K562 (cell line): ENCODE data around the gene NDUFA6. TPM values are rescaled to one million over a fixed set of nuclear protein-coding genes. Genes with fewer than 3 reads are reported as not detected.
"Not testable (repeated sequence)": the region's sequence is repeated elsewhere in the genome, so short reads cannot be mapped to it uniquely, and the experiment has no call there.

ENCODE experiments used
- ATAC-seq: fragments of 200-7000 bp; cut with Tn5 transposase; 3 replicates; pipeline ENCODE4 v1.9.1; 2020; ENCODE audit warnings: moderate library complexity
- BruUV-seq: library from RNA; stranded (reverse); fragments of 400-500 nt; replicated peaks from 2 replicates; lab custom pipeline; 2021; lab: Mats Ljungman, UMichigan
- CTCF ChIA-PET: fragments of 300-600 bp; formaldehyde crosslinking; extraction: SDS; loops from one replicate; lab custom pipeline; 2021; ENCODE audit warnings: low intra/inter-chr PET ratio; lab: Yijun Ruan, JAX
- POLR2A ChIA-PET: fragments of 300-600, 350-650 bp; sonication (Branson Sonifier 250); formaldehyde crosslinking; extraction: SDS; loops from one replicate; lab custom pipeline; 2021; ENCODE audit warnings: antibody characterized with exemption, inconsistent platforms; lab: Yijun Ruan, JAX
- DNase-seq, 4 experiments: peaks; one replicate each; pipeline versions ENCODE4 v3.0.0 to v3.0.0-alpha.2; 2011 to 2018; ENCODE audit warnings: low spot score in 3 of 4, mixed read lengths in 3 of 4; ENCODE audit errors: extremely low read depth in 1 of 4
- FAIRE-seq: peaks from 2 replicates; lab custom pipeline; 2011; peaks lifted over from hg19 to GRCh38; lab: Jason Lieb, UNC
- H2AFZ ChIP-seq: 2 replicates; pipeline ENCODE4 v1.6.0; 2011; ENCODE audit warnings: low read depth, low read length, control low read depth, inconsistent platforms
- H3K27ac ChIP-seq: fragments of 200-600 bp; 3 replicates; pipeline ENCODE4 v1.8.0; 2011; ENCODE audit warnings: low read depth, mild to moderate bottlenecking, control low read depth, inconsistent platforms, low read length, moderate library complexity, mixed read lengths; ENCODE audit errors: extremely low read depth
- H3K27me3 ChIP-seq, 2 experiments: fragments of 300-600 bp in 1 of 2; 2 replicates in 1 of 2; 3 replicates in 1 of 2; pipeline versions ENCODE4 v1.6.0 to v1.8.0; 2011; ENCODE audit warnings: inconsistent platforms in 2 of 2, low read length in 2 of 2, mild to moderate bottlenecking in 1 of 2, mixed read lengths in 1 of 2, moderate library complexity in 1 of 2; ENCODE audit not compliant: control insufficient read depth in 2 of 2, insufficient read depth in 2 of 2
- H3K36me3 ChIP-seq: fragments of 300-600 bp; 3 replicates; pipeline ENCODE4 v1.8.0; 2011; ENCODE audit warnings: mild to moderate bottlenecking, low read length, inconsistent platforms; ENCODE audit not compliant: control insufficient read depth, insufficient read depth
- H3K4me1 ChIP-seq, 2 experiments: fragments of 200-600 bp in 1 of 2; replicated peaks in 1 of 2; 2 replicates in 1 of 2; 3 replicates in 1 of 2; pipeline versions ENCODE4 v1.5.1 to v1.8.0; 2011; ENCODE audit warnings: inconsistent platforms in 2 of 2, low read length in 2 of 2, mild to moderate bottlenecking in 1 of 2, mixed read lengths in 1 of 2, moderate library complexity in 1 of 2; ENCODE audit not compliant: control insufficient read depth in 2 of 2, insufficient read depth in 2 of 2
- H3K4me2 ChIP-seq: 2 replicates; pipeline ENCODE4 v1.6.1; 2011; ENCODE audit warnings: low read length, control low read depth, inconsistent platforms, mixed read lengths; ENCODE audit not compliant: insufficient read depth
- H3K4me3 ChIP-seq: fragments of 200-600 bp; sonication (generic), shearing (Covaris generic); 2 replicates; pipeline ENCODE4 v1.5.1; 2016; ENCODE audit warnings: control low read depth, inconsistent platforms
- H3K79me2 ChIP-seq: fragments of 200-600 bp; 3 replicates; pipeline ENCODE4 v1.8.0; 2011; ENCODE audit warnings: low read length, inconsistent platforms; ENCODE audit not compliant: control insufficient read depth, insufficient read depth
- H3K9ac ChIP-seq, 2 experiments: 2 replicates each; pipeline versions ENCODE4 v1.6.0 to v1.6.1; 2011; ENCODE audit warnings: low read depth in 2 of 2, low read length in 2 of 2, control low read depth in 1 of 2, inconsistent platforms in 1 of 2, mild to moderate bottlenecking in 1 of 2, mixed read lengths in 1 of 2; ENCODE audit not compliant: insufficient read depth in 1 of 2
- H3K9me1 ChIP-seq: one replicate; pipeline ENCODE4 v1.6.0; 2011; ENCODE audit warnings: inconsistent platforms, mild to moderate bottlenecking, low read length, moderate library complexity; ENCODE audit not compliant: control insufficient read depth, insufficient read depth
- H3K9me3 ChIP-seq: replicated peaks from 2 replicates; pipeline ENCODE4 v1.5.1; 2011; ENCODE audit warnings: low read depth, low read length, inconsistent platforms; ENCODE audit not compliant: control insufficient read depth, insufficient read depth
- H4K20me1 ChIP-seq: replicated peaks from 2 replicates; pipeline ENCODE4 v1.6.1; 2011; ENCODE audit warnings: low read length, inconsistent platforms, mixed read lengths; ENCODE audit not compliant: control insufficient read depth, insufficient read depth
- ESRRA ChIP-seq: fragments of 450-650 bp; IDR thresholded peaks from 2 replicates; pipeline ENCODE4 v1.6.1; 2014; ENCODE audit warnings: low read depth, mild to moderate bottlenecking, moderate library complexity, borderline replicate concordance
- FOXA1 ChIP-seq: fragments of 450-650 bp; IDR thresholded peaks from 2 replicates; pipeline ENCODE4 v1.6.1; 2016; ENCODE audit warnings: mild to moderate bottlenecking, borderline replicate concordance
- HEY1 ChIP-seq: fragments of 250-450 bp; sonication (Bioruptor Pico); IDR thresholded peaks from 2 replicates; pipeline ENCODE4 v1.5.0; 2020; ENCODE audit warnings: mild to moderate bottlenecking, moderate library complexity, borderline replicate concordance
- IFI16 ChIP-seq: fragments of 250-450 bp; sonication (Bioruptor Pico); IDR thresholded peaks from 2 replicates; pipeline ENCODE4 v2.1.2; 2022; ENCODE audit warnings: mild to moderate bottlenecking, inconsistent platforms
- NFYB ChIP-seq: IDR thresholded peaks from 2 replicates; pipeline ENCODE4 v1.6.1; 2011; ENCODE audit warnings: mild to moderate bottlenecking, moderate library complexity; ENCODE audit not compliant: insufficient read length; ENCODE audit errors: extremely low read depth
- PCBP2 ChIP-seq: fragments of 200-400 bp; formaldehyde crosslinking; IDR thresholded peaks from 2 replicates; pipeline ENCODE4 v1.6.1; 2018; ENCODE audit warnings: low read length, low read depth, mild to moderate bottlenecking, moderate library complexity; ENCODE audit not compliant: poor library complexity, severe bottlenecking
- SMAD3 ChIP-seq: fragments of 450-650 bp; formaldehyde crosslinking; conservative IDR thresholded peaks from 2 replicates; pipeline ENCODE4 v1.4.0; 2020; ENCODE audit warnings: mild to moderate bottlenecking
- ZNF830 ChIP-seq: fragments of 250-450 bp; sonication (Bioruptor Pico); IDR thresholded peaks from 2 replicates; pipeline ENCODE4 v1.5.0; 2021; ENCODE audit warnings: mild to moderate bottlenecking
- WGBS: fragments of 100-300 bp; shearing (Covaris generic); methylation state at CpG from one replicate; pipeline ENCODE4 v1.1.6; 2016; ENCODE audit warnings: low coverage, mixed read lengths; ENCODE audit not compliant: insufficient coverage; ENCODE audit errors: missing lambda C conversion rate; 5-methylcytosine and 5-hydroxymethylcytosine counted together
- in situ Hi-C: fragments of 300-500 bp; cut with MboI; formaldehyde crosslinking; loops from 4 replicates; pipeline ENCODE4 v1.15.0; 2018; ENCODE audit warnings: inconsistent platforms, mixed read lengths
- intact Hi-C: fragments of 100-400 bp; cut with micrococcal nuclease; formaldehyde crosslinking; loops from 2 replicates; pipeline ENCODE4 v1.14.2; 2022
- polyA plus RNA-seq, 8 experiments: library from polyadenylated mRNA; depleted of rRNA in 4 of 8; stranded (reverse) in 5 of 8; unstranded in 3 of 8; fragments of >200 nt; fragmentation: Nextera tagmentation in 2 of 8; fragmentation: Illumina TruSeq in 1 of 8; extraction: Ambion mirVana in 2 of 8; extraction: Trizol in 1 of 8; gene quantifications; 2 replicates each; pipeline versions ENCODE4 v1.2.1 to v1.2.3, GENCODE V29; 2011 to 2014; ENCODE audit warnings: inconsistent platforms in 1 of 8, missing spikeins in 1 of 8
- total RNA-seq, 7 experiments: library from RNA; depleted of rRNA in 6 of 7; stranded (reverse); fragments of >200 nt in 6 of 7; fragmentation: Illumina TruSeq in 2 of 7; extraction: Trizol in 2 of 7; gene quantifications; 2 replicates each; pipeline versions ENCODE4 v1.2.1 to v1.2.3, GENCODE V29; 2011 to 2021; ENCODE audit warnings: low replicate concordance in 1 of 7

The NDUFA6 gene
- total and polyA plus RNA-seq, 9 of the 15 experiments (the other 6 are each of a cell fraction or from before 2014, with no cell fraction given) = 90.0 to 474 (median 128) TPM

- BruUV-seq, DNase-seq, ATAC-seq, CTCF ChIA-PET, intact Hi-C loops, H3K79me2 ChIP-seq, H3K9me3 ChIP-seq, H2AFZ ChIP-seq, H3K27me3 ChIP-seq, FAIRE-seq, H3K27ac ChIP-seq, H3K4me2 ChIP-seq, H3K4me3 ChIP-seq, in situ Hi-C loops, H3K4me1 ChIP-seq, H3K9ac ChIP-seq, H3K36me3 ChIP-seq, H4K20me1 ChIP-seq, H3K9me1 ChIP-seq: not testable (repeated sequence)
- POLR2A ChIA-PET = interaction anchor here (0.7 kb wide), 1 partner anchor 175 kb away, joined by 3 read pairs; no protein-coding TSS in a partner anchor
- 43% methylated on average over 5 of the region's 7 CpGs for WGBS
These were observed 48.9 kb upstream of the NDUFA6 start for GRCh38 chr22:42139508-42139907.

GRCh38 chr22:42138972-42139371 lies 48.4 kb upstream of the NDUFA6 start:
- POLR2A ChIA-PET = no interaction called here
- TF ChIP-seq SMAD3 (CRISPR knock-in tag) (no peak), ESRRA (no peak), PCBP2 (no peak), ZNF830 (CRISPR knock-in tag) (no peak), NFYB (peak; percentile 55), FOXA1 (no peak), IFI16 (no peak), HEY1 (CRISPR knock-in tag) (no peak)
- Histone ChIP-seq H3K36me3 (no peaks in the 10 kb centered on the region), H3K4me3 (no peak overlapping the region), H3K27ac (no peak overlapping the region), H3K9me3 (no peaks in the 10 kb centered on the region), H3K4me2 (no peak overlapping the region), H3K9me1 (no peaks in the 10 kb centered on the region), H3K4me1 (peaks cover 0 to 4% of the 10 kb centered on the region in 2 experiments; a peak in 1 of 5 replicates), H3K9ac (no peak overlapping the region), H3K79me2 (no peaks in the 10 kb centered on the region), H4K20me1 (no peaks in the 10 kb centered on the region), H3K27me3 (no peaks in the 10 kb centered on the region), H2AFZ (no peak overlapping the region)
- DNase-seq (no peak), FAIRE-seq (no peak), ATAC-seq (no peak)
- 76% methylated on average over 2 of the region's 2 CpGs for WGBS
- no TSS peak for BruUV-seq
- in situ Hi-C loops (no loop called here), intact Hi-C loops (no loop called here)
- CTCF ChIA-PET = no interaction called here
